GM19099 (cell line): ENCODE data around the gene GMDS.
A peak's percentile ranks its signal among the peaks of the same experiment; 100 is the strongest.

Source experiments
- POLR2A ChIP-seq: IDR thresholded peaks from 3 replicates; pipeline ENCODE4 v1.6.1; 2011; ENCODE audit warnings: low read depth; ENCODE audit not compliant: insufficient read length; ENCODE audit errors: extremely low read depth

GMDS gene

GRCh38 chr6:2245103-2245876, at the start of gene GMDS:
GMDS (minus strand) TSS chr6:2245605.
- TF ChIP-seq POLR2A, result peak; percentile 89

GRCh38 chr6:2285510-2285909, 40.1 kb upstream of the GMDS start:
- TF ChIP-seq POLR2A, result no peak

GRCh38 chr6:2275892-2276242, 30.5 kb upstream of the GMDS start:
- TF ChIP-seq POLR2A, result no peak

GRCh38 chr6:2274981-2275891, 29.8 kb upstream of the GMDS start:
- TF ChIP-seq POLR2A, result no peak

- no peak for TF ChIP-seq POLR2A
These were observed 27.3 kb upstream of the GMDS start for GRCh38 chr6:2272696-2273095.

GRCh38 chr6:2270054-2270453, 24.6 kb upstream of the GMDS start:
- TF ChIP-seq POLR2A, result no peak

GRCh38 chr6:2266841-2267240, 21.4 kb upstream of the GMDS start:
- no peak for TF ChIP-seq POLR2A

- TF ChIP-seq POLR2A, result no peak
These were observed 20.8 kb upstream of the GMDS start for GRCh38 chr6:2266031-2266795.

GRCh38 chr6:2264932-2265331, 19.5 kb upstream of the GMDS start:
- no peak for TF ChIP-seq POLR2A

- TF ChIP-seq POLR2A, result no peak
These were observed 18.5 kb upstream of the GMDS start for GRCh38 chr6:2263896-2264295.

- TF ChIP-seq POLR2A, result no peak
These were observed 14.2 kb upstream of the GMDS start for GRCh38 chr6:2259574-2259973.

- TF ChIP-seq POLR2A, result no peak
These were observed 13.6 kb upstream of the GMDS start for GRCh38 chr6:2259002-2259494.

- TF ChIP-seq POLR2A, result no peak
These were observed 12.7 kb upstream of the GMDS start for GRCh38 chr6:2258112-2258511.

GRCh38 chr6:2257363-2257762, 12.0 kb upstream of the GMDS start:
- TF ChIP-seq POLR2A, result no peak

- no peak for TF ChIP-seq POLR2A
These were observed 9.3 kb upstream of the GMDS start for GRCh38 chr6:2254747-2255146.
